GM21737 (cell line): Measurements from ENCODE around the gene LYPD6B.

Experiments
- ATAC-seq: cut with Tn5 transposase; IDR thresholded peaks from one replicate; pipeline ENCODE4 v1.9.1; 2021; ENCODE audit warnings: mild to moderate bottlenecking, moderate library complexity; ENCODE audit not compliant: unreplicated experiment

Gene LYPD6B

DNA sequence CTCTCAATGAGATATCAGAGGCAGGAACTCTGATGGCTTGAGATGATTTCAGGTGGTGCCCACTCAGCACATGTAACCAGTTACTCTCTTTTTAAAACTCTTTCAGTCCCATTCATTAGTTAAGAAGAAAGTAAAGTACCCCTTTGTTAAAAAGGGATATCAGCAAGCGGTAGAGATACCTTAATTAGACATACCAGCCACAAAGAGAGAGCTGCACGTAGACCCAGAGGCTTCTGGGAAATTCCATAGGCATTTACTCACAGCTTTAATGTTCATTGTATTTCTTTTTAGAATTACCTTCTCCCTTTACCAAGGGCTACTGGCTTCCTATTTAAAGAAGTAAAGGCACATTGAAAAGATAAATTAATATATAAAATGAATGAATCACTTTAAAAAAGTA, 63.3 kb downstream of the LYPD6B start:
- ATAC-seq: no peak

GRCh38 chr2:149103081-149103620, 64.7 kb downstream of the LYPD6B start:
- no peak for ATAC-seq

DNA sequence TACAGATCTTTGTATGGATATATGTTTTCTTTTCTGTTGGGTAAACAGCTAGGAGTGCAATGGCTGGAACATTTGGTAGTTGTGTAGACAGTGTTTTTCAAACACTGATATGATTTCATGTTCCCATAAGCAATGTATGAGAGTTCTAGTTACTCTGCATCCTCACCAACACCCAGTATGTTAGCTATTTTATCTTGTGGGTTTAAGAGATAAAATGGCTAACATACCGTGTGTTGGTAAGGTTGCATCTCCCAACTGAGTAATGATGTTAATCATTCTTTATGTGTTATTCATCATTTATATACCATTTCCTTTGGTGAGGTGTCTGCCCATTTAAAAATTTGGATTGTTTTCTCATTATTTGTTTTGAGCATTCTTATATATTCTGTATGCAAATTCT, 65.7 kb downstream of the LYPD6B start:
- no peak for ATAC-seq

DNA sequence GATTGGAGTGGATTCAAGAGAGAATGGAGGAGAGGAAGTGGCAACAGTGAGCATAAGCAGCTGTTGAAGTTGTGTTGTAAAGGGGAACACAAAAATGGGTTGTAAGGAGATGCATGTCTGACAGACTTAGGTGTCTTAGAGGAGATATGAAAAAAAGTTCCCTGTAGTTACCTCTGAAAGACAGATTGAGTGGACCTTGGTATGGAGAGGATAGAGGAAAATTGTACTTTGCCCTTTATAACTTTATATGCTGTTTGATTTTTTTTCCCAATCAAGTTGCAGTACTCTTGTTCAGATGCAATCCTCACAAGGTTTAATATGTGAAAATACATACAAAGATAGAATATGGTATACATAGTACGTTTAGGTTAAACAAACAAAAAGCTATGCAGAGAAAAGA, 73.6 kb downstream of the LYPD6B start:
- ATAC-seq: no peak

GRCh38 chr2:149112713-149113112, 74.2 kb downstream of the LYPD6B start:
- ATAC-seq: no peak

- no peak for ATAC-seq
These were observed 77.3 kb downstream of the LYPD6B start for GRCh38 chr2:149115781-149116180.

DNA sequence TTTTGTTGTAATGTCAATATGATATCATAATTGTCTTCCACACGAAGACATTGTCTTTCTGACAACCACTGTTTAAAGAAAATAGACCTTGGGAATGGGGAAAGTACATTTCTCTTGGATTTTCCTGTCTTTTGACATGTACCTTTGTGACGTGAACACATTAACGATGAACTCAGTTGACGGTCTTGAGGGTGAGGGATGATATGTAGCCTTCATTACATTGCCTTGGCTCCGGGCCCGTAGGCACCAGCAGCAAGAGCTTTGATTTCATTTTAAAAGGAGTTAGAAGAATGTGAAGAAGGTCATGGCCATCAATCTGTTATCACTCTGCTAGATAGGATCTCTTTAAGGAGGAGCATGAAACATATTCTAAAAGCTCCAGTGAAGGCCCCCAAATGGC, 80.9 kb downstream of the LYPD6B start:
- ATAC-seq: no peak

- no peak for ATAC-seq
These were observed 84.0 kb downstream of the LYPD6B start for GRCh38 chr2:149122516-149122915.

GRCh38 chr2:149125031-149125725, 86.7 kb downstream of the LYPD6B start:
- no peak for ATAC-seq

DNA sequence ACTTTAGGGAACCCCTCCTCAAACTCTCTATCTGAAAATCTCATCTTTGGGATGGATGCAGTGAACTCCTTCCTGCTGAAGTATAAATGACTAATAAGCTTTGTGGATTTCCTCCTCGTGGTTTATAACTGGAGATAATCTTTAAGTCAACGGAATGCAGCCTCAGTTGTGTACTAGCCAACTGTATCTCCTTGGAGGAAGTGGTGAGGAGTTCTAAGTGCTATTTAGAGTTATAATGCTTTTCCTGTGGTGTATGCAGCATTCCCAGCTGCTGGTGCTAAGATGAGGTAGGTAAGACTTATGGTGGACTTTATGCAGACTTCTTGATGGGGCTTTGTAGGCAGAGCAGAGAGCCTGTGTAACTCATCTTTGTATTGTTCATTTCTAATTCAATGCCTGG, 90.9 kb downstream of the LYPD6B start:
- ATAC-seq: no peak

DNA sequence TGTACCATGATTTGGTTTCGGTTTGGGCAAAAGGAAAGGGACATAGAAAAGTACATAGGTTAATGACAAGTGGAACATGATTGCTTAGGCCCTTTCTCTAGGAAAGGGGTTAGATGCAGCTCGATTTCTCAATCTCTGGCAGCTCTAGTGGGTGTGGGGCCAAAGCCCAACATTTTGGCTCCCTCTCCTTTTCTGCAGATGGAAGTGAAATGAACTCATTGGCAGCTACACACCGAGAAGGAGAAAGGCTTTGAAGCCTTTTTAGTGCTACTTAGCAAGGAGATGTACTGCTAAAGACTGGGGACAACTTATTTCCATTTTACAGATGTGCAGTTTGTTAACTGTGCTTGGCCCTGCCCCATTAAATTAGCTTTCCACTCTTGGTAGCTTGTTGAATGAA, 93.8 kb downstream of the LYPD6B start:
- no peak for ATAC-seq

DNA sequence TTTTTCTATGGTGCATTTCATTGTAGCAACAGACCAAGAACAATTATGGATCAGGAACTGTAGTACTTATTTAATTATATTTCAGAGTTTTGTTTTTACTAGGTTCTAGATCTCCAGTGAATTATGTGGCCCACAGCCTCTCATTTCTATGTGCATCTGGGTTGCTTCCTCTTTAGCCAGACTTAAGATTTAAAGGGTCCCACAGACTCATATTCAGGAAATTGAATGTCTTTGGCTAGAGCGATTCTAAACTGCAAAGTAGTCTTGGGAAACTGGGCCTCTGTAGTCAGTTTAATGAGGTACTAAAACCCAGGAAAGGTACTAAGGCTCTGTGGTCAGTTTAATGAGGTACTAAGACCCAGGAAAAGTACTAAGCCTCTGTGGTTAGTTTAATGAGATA, 94.4 kb downstream of the LYPD6B start:
- no peak for ATAC-seq

DNA sequence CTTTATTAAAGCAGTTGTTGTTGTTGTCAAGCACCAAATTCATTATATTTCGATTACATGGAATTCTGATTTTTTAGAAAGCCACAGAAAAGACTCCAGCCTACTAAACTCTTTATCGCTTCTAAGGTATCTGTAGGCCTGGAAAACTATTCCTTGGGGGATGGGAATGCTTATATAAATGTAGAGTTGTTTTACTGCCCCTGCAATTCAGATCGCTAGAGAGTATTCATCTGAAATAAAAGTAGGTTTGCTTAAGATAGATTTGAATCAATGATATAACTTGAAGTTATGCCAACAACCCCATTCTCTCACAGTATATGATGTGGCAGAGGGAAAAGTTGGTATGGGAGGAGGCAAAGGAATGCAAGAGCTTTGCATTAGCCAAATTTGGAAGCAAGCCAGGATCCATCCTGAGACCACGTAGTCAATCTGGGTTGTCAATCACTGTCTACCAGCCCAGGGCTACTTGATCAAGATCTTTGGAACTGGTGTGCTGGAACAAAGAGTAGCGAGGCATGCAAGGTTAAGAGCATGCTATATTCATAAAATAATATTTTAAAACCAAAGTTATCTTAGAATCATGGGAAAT, 95.9 kb downstream of the LYPD6B start:
- no peak for ATAC-seq

DNA sequence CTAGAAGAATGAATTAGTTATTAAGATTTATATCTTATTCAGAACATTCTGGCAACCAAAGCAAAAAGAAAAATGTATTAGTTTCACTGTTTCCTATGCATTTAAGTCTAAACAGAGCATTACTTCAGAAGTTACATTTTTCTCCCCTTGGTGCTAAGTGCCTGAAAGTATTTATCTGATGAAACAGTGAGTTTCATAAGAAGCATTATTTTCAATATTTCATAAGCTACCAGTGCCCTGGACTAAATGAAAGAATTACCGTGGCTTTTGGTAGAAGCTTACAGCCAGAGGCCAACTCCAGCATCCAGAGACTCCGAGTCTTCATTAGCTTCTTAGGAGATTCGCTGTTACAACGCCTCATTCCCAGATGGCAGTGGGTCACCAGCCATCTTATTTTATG, 97.6 kb downstream of the LYPD6B start:
- no peak for ATAC-seq

DNA sequence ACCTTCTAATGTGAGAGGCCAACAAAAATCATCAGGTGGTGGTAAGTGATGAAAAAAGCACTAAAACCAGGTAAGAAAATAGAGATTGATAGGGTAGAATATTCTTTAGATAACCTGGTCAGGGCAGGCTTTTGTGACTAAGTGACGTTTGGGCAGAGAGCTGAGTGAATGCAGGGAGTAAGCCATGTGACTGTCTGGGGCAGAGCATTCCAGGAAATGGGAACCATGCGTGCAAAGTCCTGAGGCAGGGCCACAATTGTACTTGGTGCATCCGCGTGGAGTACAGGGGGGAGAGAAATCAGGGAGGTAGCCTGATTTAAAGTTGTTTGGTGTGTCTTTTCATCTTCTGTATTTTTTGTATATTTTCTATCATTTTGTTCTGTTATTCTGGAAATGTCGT, 102.5 kb downstream of the LYPD6B start:
- ATAC-seq: no peak

- ATAC-seq: no peak
These were observed 105.2 kb downstream of the LYPD6B start for GRCh38 chr2:149143734-149144133.

GRCh38 chr2:149145314-149146295, 107.1 kb downstream of the LYPD6B start:
- ATAC-seq: no peak

DNA sequence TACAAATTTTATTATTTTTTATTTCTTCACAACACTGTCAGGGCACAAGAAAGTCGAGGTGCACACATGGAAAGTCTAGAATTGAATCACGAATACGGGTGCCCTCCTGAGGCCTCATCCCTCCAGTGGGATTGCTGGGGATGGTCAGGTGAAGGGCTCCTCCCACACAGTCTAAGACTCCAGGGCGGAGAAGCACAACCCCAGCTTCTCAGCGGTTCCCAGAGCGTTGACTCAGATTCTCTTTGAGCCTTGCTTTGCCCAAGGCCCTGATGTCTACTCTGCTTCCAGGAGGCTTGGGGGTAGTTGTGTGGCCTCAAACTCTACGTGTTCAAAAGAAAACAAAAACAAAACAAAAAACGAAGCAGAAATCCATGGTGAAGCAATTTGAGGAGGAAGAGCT, 108.4 kb downstream of the LYPD6B start:
- no peak for ATAC-seq

GRCh38 chr2:149148194-149149006, 109.9 kb downstream of the LYPD6B start:
- ATAC-seq: no peak

DNA sequence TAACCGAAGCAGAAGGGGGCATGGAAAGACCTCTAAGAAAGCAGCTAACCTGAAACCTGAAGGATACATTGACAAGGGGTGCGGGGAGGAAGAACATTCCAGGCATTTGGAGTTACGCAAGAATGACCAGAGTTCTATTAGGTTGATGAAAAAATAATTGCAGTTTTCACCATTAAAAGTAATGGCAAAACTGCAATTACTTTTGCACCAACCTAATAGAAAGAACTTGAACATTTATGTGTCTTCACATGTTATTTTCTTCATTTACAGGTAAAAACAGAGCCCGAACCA, 110.5 kb downstream of the LYPD6B start:
- no peak for ATAC-seq

- no peak for ATAC-seq
These were observed 114.0 kb downstream of the LYPD6B start for GRCh38 chr2:149152469-149152953.
